Common myeloid progenitor, CD34-positive (primary cell): ENCODE results near the gene ORM1.

Experiments
- CTCF ChIA-PET: fragments of 350-600 bp; sonication (Branson Sonifier 250); formaldehyde crosslinking; loops from one replicate; lab custom pipeline; 2021; ENCODE audit warnings: antibody characterized with exemption; lab: Charles Lee
- POLR2A ChIA-PET: fragments of 350-600 bp; sonication (Branson Sonifier 250); formaldehyde crosslinking; loops from one replicate; lab custom pipeline; 2021; ENCODE audit warnings: antibody characterized with exemption; lab: Charles Lee
- DNase-seq, 3 donors: peaks; one replicate each; pipeline versions ENCODE4 v3.0.0 to v3.0.0-alpha.2; 2013
- H3K27ac ChIP-seq, 2 experiments: 1 replicate in 1 of 2; 2 replicates in 1 of 2; pipeline ENCODE4 v1.7.0; 2013; ENCODE audit warnings: inconsistent platforms in 2 of 2, low read length in 2 of 2, mild to moderate bottlenecking in 2 of 2, low read depth in 1 of 2, moderate library complexity in 1 of 2; ENCODE audit not compliant: severe bottlenecking in 2 of 2, insufficient read depth in 1 of 2, poor library complexity in 1 of 2
- H3K27me3 ChIP-seq, 5 experiments: replicated peaks in 2 of 5; 1 replicate in 3 of 5; 2 replicates in 2 of 5; pipeline versions ENCODE4 v1.6.1 to v1.7.0; 2013; ENCODE audit warnings: low read length in 4 of 5, mild to moderate bottlenecking in 2 of 5, moderate library complexity in 2 of 5, inconsistent platforms in 1 of 5; ENCODE audit not compliant: insufficient read depth in 5 of 5, control insufficient read depth in 4 of 5
- H3K36me3 ChIP-seq, 4 experiments: 1 replicate in 2 of 4; 2 replicates in 2 of 4; pipeline versions ENCODE4 v1.6.1 to v1.7.0; 2013; ENCODE audit warnings: low read length in 3 of 4, control low read depth in 1 of 4, mild to moderate bottlenecking in 1 of 4; ENCODE audit not compliant: control insufficient read depth in 4 of 4, insufficient read depth in 4 of 4
- H3K4me1 ChIP-seq, 4 experiments: 1 replicate in 3 of 4; 2 replicates in 1 of 4; pipeline versions ENCODE4 v1.6.1 to v1.7.1; 2013; ENCODE audit warnings: low read length in 3 of 4, mild to moderate bottlenecking in 3 of 4, control low read depth in 1 of 4, inconsistent platforms in 1 of 4, moderate library complexity in 1 of 4; ENCODE audit not compliant: control insufficient read depth in 4 of 4, insufficient read depth in 4 of 4; ENCODE audit errors: control extremely low read depth in 1 of 4
- H3K4me3 ChIP-seq, 7 experiments: 1 replicate in 4 of 7; 2 replicates in 3 of 7; pipeline versions ENCODE4 v1.5.1 to v1.7.0; 2013; ENCODE audit warnings: mild to moderate bottlenecking in 7 of 7, low read length in 6 of 7, moderate library complexity in 6 of 7, inconsistent platforms in 2 of 7, low read depth in 2 of 7, control low read depth in 1 of 7; ENCODE audit not compliant: insufficient read depth in 4 of 7, control insufficient read depth in 1 of 7; ENCODE audit errors: extremely low read depth in 1 of 7
- H3K9me3 ChIP-seq, 5 experiments: 1 replicate in 4 of 5; 2 replicates in 1 of 5; pipeline versions ENCODE4 v1.6.1 to v1.7.1; 2013; ENCODE audit warnings: low read length in 4 of 5, mild to moderate bottlenecking in 2 of 5, inconsistent platforms in 1 of 5, low read depth in 1 of 5, moderate library complexity in 1 of 5; ENCODE audit not compliant: control insufficient read depth in 4 of 5, insufficient read depth in 2 of 5; ENCODE audit errors: control extremely low read depth in 1 of 5
- WGBS: methylation state at CpG from one replicate; pipeline ENCODE4 v1.1.5; 2013; ENCODE audit not compliant: insufficient coverage; 5-methylcytosine and 5-hydroxymethylcytosine counted together

Gene ORM1

DNA sequence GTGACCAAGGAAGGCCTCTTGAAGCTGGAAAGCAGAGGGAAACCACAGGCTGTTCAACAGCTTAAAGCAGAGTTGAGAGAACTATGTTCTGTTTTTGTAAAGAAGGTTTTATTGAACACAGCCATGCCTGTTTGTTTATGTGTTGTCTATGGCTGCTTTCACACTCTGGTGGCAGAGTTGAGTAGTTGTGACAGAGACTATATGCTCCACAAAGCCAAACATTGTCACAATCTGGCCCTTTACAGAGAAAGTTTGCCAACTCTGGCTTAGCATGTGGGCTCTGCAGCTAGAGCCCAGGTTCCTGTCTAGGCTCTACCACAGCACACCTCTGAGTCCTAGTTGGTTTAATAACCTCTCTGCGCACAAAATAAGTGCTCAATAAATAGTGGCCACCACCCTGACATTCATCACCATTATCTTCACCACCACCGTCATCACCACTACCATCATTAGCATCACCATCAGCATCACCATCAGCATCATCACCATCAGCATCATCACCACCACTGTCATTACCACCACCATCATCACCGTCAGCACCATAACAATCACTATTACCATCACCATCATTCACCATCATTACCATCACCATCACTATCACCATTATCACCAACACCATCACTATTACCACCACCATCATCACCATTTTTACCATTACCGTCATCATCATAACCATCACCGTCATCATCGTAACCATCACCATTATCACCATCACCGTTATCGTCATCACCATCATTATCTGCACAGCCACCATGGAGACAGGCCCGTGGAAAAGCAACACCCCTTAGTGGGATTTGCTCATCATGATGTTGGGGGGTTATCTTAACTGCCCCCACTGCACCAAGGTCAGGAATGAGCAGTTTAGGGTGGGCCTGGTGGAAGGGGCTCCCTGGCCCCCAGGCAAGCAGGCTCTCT lies 46.6 kb downstream of the ORM1 start:
- WGBS = 91% methylated on average over 3 of the region's 9 CpGs
- H3K4me3 ChIP-seq = no peak overlapping the region
- H3K36me3 ChIP-seq = peaks cover 15 to 83% (median 40%) of the 10 kb centered on the region in 4 experiments
- H3K27me3 ChIP-seq = no peaks in the 10 kb centered on the region
- ChIA-PET POLR2A (no interaction called here), CTCF (interaction anchor here (1.1 to 15.2 kb wide), 4 partner anchors 8 to 29 kb away, joined by 3 to 255 read pairs (median 4); partner anchors contain the start of gene AKNA)
- H3K4me1 ChIP-seq = peaks cover 44 to 93% (median 88%) of the 10 kb centered on the region in 4 experiments
- DNase-seq = no peak
- H3K9me3 ChIP-seq = no peaks in the 10 kb centered on the region
- H3K27ac ChIP-seq = peak overlapping the region in 1 of 2 experiments; percentile 75

DNA sequence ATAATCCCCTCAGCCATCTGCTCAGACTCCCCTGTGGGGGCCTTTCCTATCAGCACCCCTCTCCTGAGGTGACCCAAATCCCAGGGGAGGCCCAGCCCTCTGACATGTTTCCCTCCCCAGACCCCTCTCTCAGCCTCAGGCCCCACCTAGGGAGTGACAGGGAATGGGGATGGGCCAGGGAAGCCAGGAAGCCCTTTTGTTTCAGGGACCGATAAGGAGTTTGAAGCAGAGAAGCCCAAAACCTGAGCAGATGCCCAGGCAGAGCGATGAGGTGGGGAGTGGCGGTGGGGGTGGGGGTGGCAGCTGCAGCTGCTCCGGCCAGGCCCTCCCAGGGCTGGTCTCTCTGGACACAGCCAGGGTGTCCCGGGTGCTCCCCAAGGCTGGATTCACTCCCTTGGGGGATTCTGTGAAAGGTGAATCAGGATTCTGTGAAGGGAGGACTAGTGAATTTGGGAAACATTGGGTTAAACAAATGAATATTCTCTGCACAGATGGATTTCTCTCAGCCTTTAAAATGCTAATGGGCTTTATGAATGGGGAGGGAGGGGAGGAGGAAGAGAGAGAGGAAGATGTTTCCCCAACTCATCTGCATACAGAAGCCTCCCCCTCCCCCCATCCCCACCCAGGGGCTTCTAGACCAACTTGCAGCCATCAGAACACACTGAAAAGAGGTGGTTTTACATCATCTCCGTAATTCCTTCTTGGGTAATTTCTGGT lies 47.5 kb downstream of the ORM1 start:
- H3K4me1 ChIP-seq = peaks cover 44 to 95% (median 91%) of the 10 kb centered on the region in 4 experiments
- H3K4me3 ChIP-seq = no peak overlapping the region
- no peak for DNase-seq
- no peaks in the 10 kb centered on the region for H3K9me3 ChIP-seq
- 67% methylated on average over 1 of the region's 6 CpGs for WGBS
- CTCF ChIA-PET = interaction anchor here (1.3 to 15.2 kb wide), 3 partner anchors 9 to 31 kb away, joined by 4 to 255 read pairs (median 5); partner anchors contain the start of gene AKNA
- H3K27ac ChIP-seq = peak overlapping the region; percentile 37 to 75
- H3K27me3 ChIP-seq = no peaks in the 10 kb centered on the region
- peaks cover 15 to 84% (median 34%) of the 10 kb centered on the region in 4 experiments for H3K36me3 ChIP-seq
- POLR2A ChIA-PET = no interaction called here

DNA sequence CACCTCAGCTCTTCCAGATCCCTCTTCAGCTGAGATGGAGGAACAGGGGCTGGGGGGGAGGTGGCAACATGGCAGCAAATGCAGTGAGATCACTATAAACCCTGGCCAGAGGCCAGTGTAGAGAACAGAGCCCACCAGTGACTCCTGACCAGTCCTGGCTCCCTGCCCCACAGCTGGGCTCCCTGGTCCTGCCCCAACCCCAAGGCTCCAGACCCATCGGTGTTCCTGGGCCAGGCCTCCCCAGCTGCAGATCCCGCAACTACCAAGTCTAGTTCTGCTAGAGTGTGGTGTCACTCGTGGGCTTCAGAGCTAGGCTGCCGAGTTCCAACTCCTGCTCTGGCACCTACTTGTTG lies 48.0 kb downstream of the ORM1 start:
- 94% methylated on average over 4 of the region's 4 CpGs for WGBS
- peaks cover 42 to 94% (median 91%) of the 10 kb centered on the region in 4 experiments for H3K4me1 ChIP-seq
- peak overlapping the region in 1 of 7 experiments; percentile 4 for H3K4me3 ChIP-seq
- no peaks in the 10 kb centered on the region for H3K9me3 ChIP-seq
- no peaks in the 10 kb centered on the region for H3K27me3 ChIP-seq
- peaks cover 15 to 84% (median 32%) of the 10 kb centered on the region in 4 experiments for H3K36me3 ChIP-seq
- H3K27ac ChIP-seq = peak overlapping the region in 1 of 2 experiments; percentile 75
- no peak for DNase-seq
- CTCF ChIA-PET = interaction anchor here (1.3 to 15.2 kb wide), 3 partner anchors 8 to 32 kb away, joined by 4 to 255 read pairs (median 5); partner anchors contain the start of gene AKNA
- POLR2A ChIA-PET = interaction anchor here (1.1 to 1.4 kb wide), 2 partner anchors 8 to 17 kb away, joined by 3 read pairs; partner anchors contain the start of gene AKNA

DNA sequence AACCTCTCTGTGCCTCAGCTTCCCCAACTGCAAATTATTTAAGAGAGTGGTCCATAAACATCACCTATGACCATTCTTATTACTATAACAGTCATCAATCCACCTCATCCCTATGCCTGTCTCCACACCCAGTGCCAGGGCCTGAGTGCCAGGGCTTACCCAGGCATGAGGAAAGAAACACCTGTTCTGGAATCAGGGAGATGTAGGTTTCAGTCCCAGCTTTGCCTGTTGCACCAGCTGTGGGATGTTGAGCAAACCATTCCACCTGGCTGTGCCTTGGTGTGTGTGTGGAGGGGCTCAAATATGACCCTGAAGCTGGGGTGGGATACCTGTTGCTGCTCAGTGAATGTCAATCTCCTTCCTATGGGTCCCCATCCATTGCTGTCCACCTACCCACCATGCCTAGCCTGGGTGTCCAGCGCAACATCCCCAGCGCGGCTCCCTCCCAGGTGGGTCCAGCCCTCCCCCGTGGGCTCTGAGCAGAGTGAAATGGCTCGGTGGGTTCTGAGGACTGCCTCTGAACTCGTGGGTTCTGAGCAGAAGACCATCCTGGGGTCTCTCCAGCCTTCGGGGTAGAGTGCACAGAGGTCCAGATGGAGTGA lies 48.5 kb downstream of the ORM1 start:
- Histone ChIP-seq H3K27ac (peak overlapping the region in 1 of 2 experiments; percentile 75), H3K9me3 (no peaks in the 10 kb centered on the region), H3K4me1 (peaks cover 39 to 92% (median 89%) of the 10 kb centered on the region in 4 experiments), H3K36me3 (peaks cover 15 to 82% (median 34%) of the 10 kb centered on the region in 4 experiments), H3K27me3 (no peaks in the 10 kb centered on the region), H3K4me3 (peak overlapping the region in 6 of 7 experiments; percentile 4 to 46 (median 28))
- WGBS = 72% methylated on average over 7 of the region's 7 CpGs
- POLR2A ChIA-PET = interaction anchor here (1.1 to 2.7 kb wide), 3 partner anchors 9 to 16 kb away, joined by 3 to 21 read pairs (median 3); partner anchors contain the start of gene AKNA
- CTCF ChIA-PET = interaction anchor here (1.3 to 15.2 kb wide), 2 partner anchors 18 to 32 kb away, joined by 4 to 255 read pairs; partner anchors contain the start of gene AKNA
- no peak for DNase-seq

- Histone ChIP-seq H3K27me3 (no peaks in the 10 kb centered on the region), H3K4me3 (peak overlapping the region in 6 of 7 experiments; percentile 4 to 46 (median 28)), H3K9me3 (no peaks in the 10 kb centered on the region), H3K27ac (peak overlapping the region; percentile 55 to 75), H3K36me3 (peaks cover 14 to 85% (median 41%) of the 10 kb centered on the region in 4 experiments), H3K4me1 (peaks cover 33 to 92% (median 90%) of the 10 kb centered on the region in 4 experiments)
- ChIA-PET POLR2A (interaction anchor here (0.9 to 2.7 kb wide), 7 partner anchors 10 to 25 kb away, joined by 3 to 21 read pairs (median 3); partner anchors contain the start of gene AKNA), CTCF (interaction anchor here (1.3 to 15.2 kb wide), 2 partner anchors 17 to 33 kb away, joined by 4 to 255 read pairs; partner anchors contain the start of gene AKNA)
- DNase-seq = peak in 2 of 3 donors; percentile 63 to 74
- WGBS = 0% methylated on average over 5 of the region's 14 CpGs
These were observed 49.3 kb downstream of the ORM1 start for GRCh38 chr9:114371973-114372917.
